ENCODE results near the gene PDCD4. TPM values are rescaled to one million over a fixed set of nuclear protein-coding genes. Genes with fewer than 3 reads are reported as not detected.
A peak's percentile ranks its signal among the peaks of the same experiment; 100 is the strongest.

The PDCD4 gene
- total RNA-seq, 1 experiment from 2014 or later, result 32.7 TPM

DNA sequence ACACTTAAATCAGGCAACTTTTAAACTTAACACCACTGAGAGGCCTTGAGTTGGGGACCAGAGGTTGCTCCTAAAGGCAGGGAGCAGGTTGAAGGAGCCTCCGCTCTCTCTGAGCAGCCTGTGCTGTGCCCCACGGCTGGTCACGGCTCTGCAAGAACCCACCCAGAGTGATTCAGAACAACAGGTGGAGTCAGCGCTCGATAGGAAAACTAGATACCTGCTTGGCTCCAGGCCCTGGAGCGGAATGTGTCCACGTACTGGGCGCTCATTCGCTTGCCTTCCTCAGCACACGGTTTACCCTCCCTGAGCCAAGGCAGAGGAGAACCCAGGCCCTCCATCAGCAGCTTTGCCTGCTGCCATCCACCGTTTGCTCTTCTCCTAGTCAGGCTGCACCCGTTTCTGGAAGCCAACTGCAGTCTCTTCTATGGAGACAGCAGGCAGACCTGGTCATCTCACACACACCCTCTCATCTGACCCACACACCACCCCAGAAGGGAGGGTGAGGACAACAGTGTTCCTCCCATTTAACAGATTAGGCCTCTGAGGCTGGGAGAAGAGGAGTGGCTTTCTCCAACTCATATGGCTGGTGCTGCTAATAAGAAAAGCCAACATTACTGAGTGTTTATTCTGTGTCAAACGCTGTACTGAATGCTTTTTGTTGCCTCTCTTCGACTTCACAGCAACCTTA is 37.6 kb upstream of the PDCD4 start (continued):
- TF ChIP-seq ARID4B (CRISPR knock-in tag; IDR thresholded peaks at IDR 0.05; ENCODE audit: borderline replicate concordance), result no peak

DNA sequence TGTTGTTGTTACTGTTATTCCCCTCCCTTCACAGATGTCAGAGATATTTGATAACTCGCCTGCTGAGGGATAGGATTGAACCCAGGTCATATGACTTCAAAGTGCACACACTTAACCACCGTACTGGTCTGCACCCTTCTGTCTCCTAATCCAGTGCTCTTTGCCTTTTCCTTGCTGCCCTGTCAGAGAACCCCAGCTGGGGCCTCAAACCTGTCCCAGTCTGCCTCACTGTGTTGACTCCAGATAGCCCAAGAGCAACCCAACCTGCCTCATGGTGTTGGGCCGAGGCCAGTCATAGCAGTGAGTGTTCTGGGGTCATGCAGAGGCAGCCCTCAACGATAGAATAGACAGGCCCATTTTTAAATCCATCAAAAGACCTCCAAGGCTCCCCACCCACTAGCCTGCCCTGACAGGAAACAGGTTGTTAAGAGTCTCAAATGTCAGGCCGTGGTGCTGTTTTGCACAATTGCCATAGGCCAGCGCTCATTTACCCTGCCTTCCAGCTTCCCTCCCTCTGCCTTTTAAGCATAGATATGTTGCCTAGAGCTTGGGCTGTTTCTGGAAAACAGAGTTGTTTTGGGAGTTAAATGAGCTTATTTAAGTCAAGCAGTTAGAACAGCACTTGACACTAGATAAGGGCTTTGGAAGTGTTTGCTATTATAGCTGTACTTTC is 37.0 kb upstream of the PDCD4 start:
- ChIA-PET POLR2A (interaction anchor here (0.7 to 1.0 kb wide), 3 partner anchors 37 to 1023 kb away, joined by 3 read pairs; partner anchors contain the start of gene PDCD4), CTCF (interaction anchor here (1.1 to 2.3 kb wide), 2 partner anchors 31 to 88 kb away, joined by 3 to 12 read pairs; no protein-coding TSS in a partner anchor)
- ATAC-seq, result peak; percentile 85
- no peak for DNase-seq (ENCODE audit: low spot score)
- H3K27me3 Mint-ChIP-seq (ENCODE audit: low read depth), result no peaks in the 10 kb centered on the region
- H3K4me1 Mint-ChIP-seq, result peaks cover 28% of the 10 kb centered on the region
- 0 out of 2 replicates have a peak overlapping the region, but pooled peaks have one; percentile 10 for H3K27ac Mint-ChIP-seq
- H3K36me3 Mint-ChIP-seq, result no peaks in the 10 kb centered on the region
- no peaks in the 10 kb centered on the region for H3K9me3 Mint-ChIP-seq
- no peak overlapping the region for H3K4me3 Mint-ChIP-seq
- no peak for TF ChIP-seq SMAD3 (CRISPR knock-in tag; IDR thresholded peaks at IDR 0.05; ENCODE audit: borderline replicate concordance)
- TF ChIP-seq PRDM15 (CRISPR knock-in tag; IDR thresholded peaks at IDR 0.05), result no peak
- TF ChIP-seq ZNF263 (CRISPR knock-in tag; IDR thresholded peaks at IDR 0.05; ENCODE audit: low read depth), result no peak
- TF ChIP-seq E2F4 (CRISPR knock-in tag; IDR thresholded peaks at IDR 0.05; ENCODE audit: borderline replicate concordance, low read depth), result no peak
- no peak for TF ChIP-seq ZNF232 (CRISPR knock-in tag; IDR thresholded peaks at IDR 0.05)
- TF ChIP-seq SP1 (CRISPR knock-in tag; conservative IDR thresholded peaks at IDR 0.05), result no peak
- no peak for TF ChIP-seq NR3C1 (CRISPR knock-in tag; conservative IDR thresholded peaks at IDR 0.05; ENCODE audit: low read depth)

DNA sequence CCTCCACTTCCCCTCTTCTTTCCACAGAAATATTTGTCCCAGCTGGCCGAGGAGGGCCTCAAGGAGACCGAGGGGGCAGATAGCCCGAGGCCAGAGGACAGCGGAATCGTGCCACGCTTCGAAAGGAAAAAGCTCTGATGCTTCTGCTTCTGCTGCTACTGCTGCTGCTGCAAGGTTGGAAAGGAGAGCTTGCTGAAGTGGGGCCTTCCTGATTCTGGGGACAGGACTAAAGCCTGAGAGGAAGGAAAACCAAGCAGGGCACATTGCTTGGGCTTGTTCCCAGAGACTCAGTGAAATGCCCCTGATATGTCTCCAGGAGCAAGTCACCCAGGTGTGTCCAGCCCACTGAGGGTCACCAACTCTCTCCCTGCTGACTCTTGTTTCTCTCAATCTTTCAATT is 35.9 kb upstream of the PDCD4 start:
- TF ChIP-seq RORB (CRISPR knock-in tag; IDR thresholded peaks at IDR 0.05), result no peak
- no peak for TF ChIP-seq ZNF396 (CRISPR knock-in tag; IDR thresholded peaks at IDR 0.05; ENCODE audit: borderline replicate concordance)
- TF ChIP-seq FOXJ3 (CRISPR knock-in tag; IDR thresholded peaks at IDR 0.05; ENCODE audit: borderline replicate concordance), result no peak
- no peak for TF ChIP-seq GRHL2 (CRISPR knock-in tag; IDR thresholded peaks at IDR 0.05; ENCODE audit: insufficient replicate concordance, severe bottlenecking)
- TF ChIP-seq JUN (CRISPR knock-in tag; IDR thresholded peaks at IDR 0.05), result no peak
- no peak for TF ChIP-seq ERG (CRISPR knock-in tag; IDR thresholded peaks at IDR 0.05)
- TF ChIP-seq, protein P1, sequence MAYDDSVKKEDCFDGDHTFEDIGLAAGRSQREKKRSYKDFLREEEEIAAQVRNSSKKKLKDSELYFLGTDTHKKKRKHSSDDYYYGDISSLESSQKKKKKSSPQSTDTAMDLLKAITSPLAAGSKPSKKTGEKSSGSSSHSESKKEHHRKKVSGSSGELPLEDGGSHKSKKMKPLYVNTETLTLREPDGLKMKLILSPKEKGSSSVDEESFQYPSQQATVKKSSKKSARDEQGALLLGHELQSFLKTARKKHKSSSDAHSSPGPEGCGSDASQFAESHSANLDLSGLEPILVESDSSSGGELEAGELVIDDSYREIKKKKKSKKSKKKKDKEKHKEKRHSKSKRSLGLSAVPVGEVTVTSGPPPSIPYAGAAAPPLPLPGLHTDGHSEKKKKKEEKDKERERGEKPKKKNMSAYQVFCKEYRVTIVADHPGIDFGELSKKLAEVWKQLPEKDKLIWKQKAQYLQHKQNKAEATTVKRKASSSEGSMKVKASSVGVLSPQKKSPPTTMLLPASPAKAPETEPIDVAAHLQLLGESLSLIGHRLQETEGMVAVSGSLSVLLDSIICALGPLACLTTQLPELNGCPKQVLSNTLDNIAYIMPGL (CRISPR knock-in tag; IDR thresholded peaks at IDR 0.05), result no peak
- ATAC-seq, result no peak
- CTCF ChIA-PET, result interaction anchor here (1.1 to 2.3 kb wide), 2 partner anchors 32 to 89 kb away, joined by 3 to 12 read pairs; no protein-coding TSS in a partner anchor
- POLR2A ChIA-PET, result no interaction called here
- 0 out of 2 replicates have a peak overlapping the region, but pooled peaks have one; percentile 19 for H3K27ac Mint-ChIP-seq
- H3K27me3 Mint-ChIP-seq (ENCODE audit: low read depth), result no peaks in the 10 kb centered on the region
- no peak overlapping the region for H3K4me3 Mint-ChIP-seq
- no peak for DNase-seq (ENCODE audit: low spot score)
- H3K9me3 Mint-ChIP-seq, result no peaks in the 10 kb centered on the region
- peaks cover 30% of the 10 kb centered on the region for H3K4me1 Mint-ChIP-seq
- no peaks in the 10 kb centered on the region for H3K36me3 Mint-ChIP-seq

All from WTC11 (cell line).